NCI-H2227 treated with DMSO at 0.1 percent for 48 hours (cell line): ENCODE measurements around the gene HACD4.
"Not testable (repeated sequence)": the region's sequence is repeated elsewhere in the genome, so short reads cannot be mapped to it uniquely, and the experiment has no call there.

Experiments
- DNase-seq: peaks from one replicate; lab custom pipeline; 2025; lab: John Stamatoyannopoulos, UW

HACD4 gene

GRCh38 chr9:20973246-20973947, 58.0 kb downstream of the HACD4 start:
- not testable (repeated sequence) for DNase-seq

GRCh38 chr9:20972684-20973083, 58.8 kb downstream of the HACD4 start:
- no peak for DNase-seq

- no peak for DNase-seq
These were observed 68.8 kb downstream of the HACD4 start for GRCh38 chr9:20962536-20963225.

DNA sequence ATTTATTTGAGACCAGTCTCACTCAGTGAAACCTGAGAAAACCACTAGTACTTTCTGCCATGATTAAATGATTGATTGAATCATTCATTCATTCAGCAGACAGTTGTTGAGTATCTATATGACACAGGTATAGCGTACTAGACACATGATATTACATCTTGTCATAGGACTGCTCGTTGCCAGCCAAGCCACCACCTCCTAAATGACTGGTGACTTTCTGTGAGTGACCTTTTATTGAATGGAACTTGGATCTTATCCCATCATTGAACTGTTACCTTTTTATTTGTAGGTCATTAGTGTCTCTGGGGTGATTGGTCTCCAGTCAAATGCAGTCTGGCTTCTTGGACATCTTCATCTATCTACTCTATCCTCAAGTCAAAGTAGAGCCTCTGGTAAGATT, 80.7 kb downstream of the HACD4 start:
- no peak for DNase-seq
